ENCODE data around the gene FKBP7.

The FKBP7 gene

DNA sequence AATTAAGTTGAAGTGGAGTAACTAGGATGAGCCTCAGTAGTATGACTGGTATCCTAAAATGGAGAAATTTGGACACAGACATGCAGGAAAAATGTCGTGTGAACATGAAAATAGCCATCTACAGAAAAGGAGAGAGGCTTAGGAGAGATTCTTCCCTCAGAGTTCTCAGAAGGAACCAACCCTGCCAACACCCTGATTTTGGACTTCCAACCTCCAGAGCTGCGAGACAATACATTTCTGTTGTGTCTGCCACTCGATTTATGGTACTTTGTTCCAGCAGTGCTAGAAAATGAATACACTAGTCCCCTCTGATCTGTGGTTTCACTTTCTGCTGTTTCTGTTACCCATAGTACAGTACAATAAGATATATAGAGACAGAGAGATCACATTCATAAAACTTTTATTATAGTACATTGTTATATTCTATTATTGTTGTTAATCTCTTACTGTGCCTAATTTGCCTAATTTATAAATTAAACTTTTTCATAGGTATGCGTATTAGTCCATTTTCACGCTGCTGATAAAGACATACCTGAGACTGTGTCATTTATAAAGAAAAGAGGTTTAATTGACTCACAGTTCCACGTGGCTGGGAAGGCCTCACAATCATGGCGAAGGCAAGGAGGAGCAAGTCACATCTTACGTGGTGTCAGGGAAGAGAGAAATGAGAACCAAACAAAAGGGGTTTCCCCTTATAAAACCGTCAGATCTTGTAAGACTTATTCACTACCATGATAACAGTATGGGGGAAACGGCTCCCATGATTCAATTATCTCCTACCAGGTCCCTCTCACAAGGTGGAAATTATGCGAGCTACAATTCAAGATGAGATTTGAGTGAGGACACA is 43.1 kb upstream of the FKBP7 start:
- TF ChIP-seq ZFX (IDR thresholded peaks at IDR 0.05), result no peak
- no peak for TF ChIP-seq CTCF (conservative IDR thresholded peaks at IDR 0.05)
- H3K27ac ChIP-seq, result no peak overlapping the region

GRCh38 chr2:178517496-178517895 is 39.1 kb upstream of the FKBP7 start:
- H3K27ac ChIP-seq, result no peak overlapping the region
- no peak for TF ChIP-seq ZFX (IDR thresholded peaks at IDR 0.05)
- TF ChIP-seq CTCF (conservative IDR thresholded peaks at IDR 0.05), result no peak

- TF ChIP-seq ZFX (IDR thresholded peaks at IDR 0.05) (no peak), CTCF (conservative IDR thresholded peaks at IDR 0.05) (no peak)
- H3K27ac ChIP-seq, result no peak overlapping the region
Observed at GRCh38 chr2:178514664-178515063, 36.3 kb upstream of the FKBP7 start.

DNA sequence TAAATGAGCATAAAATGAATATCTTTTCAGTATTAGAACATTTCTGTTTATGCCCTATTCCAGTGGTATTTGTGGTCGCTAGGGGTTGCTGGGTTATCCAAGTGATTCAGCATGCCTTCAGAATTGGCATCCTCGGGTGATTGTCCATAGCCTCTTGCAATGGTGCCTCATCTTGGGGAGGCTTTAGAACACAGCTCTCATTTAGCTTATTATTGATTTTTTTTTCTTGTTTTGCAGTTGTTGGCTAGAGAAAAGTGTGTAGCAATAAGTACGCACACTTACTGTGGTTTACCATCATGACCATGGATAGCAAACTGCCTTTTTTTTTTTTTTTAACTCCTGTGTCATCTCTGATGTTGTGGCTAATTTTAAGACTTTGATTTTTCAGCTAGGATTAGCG is 35.5 kb upstream of the FKBP7 start:
- no peak for TF ChIP-seq ZFX (IDR thresholded peaks at IDR 0.05)
- no peak overlapping the region for H3K27ac ChIP-seq

- no peak overlapping the region for H3K27ac ChIP-seq
- TF ChIP-seq CTCF (conservative IDR thresholded peaks at IDR 0.05) (no peak), ZFX (IDR thresholded peaks at IDR 0.05) (no peak)
Observed at GRCh38 chr2:178512484-178512883, 34.1 kb upstream of the FKBP7 start.

DNA sequence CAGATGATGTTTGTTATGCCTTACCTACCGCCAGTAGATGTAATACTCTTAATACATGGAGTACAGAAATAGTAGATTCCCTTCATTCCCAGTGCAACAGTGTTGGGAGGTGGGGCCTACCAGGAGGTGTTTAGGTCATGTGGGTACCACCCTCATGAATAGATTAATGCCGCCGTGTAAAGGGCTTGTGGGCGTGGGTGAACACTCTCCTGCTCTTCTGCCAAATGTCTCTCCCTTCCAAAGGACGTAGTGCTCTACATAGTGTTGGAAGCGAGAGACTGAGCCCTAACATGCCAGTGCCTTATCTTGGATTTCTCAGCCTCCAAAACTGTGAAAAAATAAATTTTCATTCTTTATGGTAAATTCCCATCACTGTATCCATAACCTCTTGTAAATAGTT is 32.0 kb upstream of the FKBP7 start:
- TF ChIP-seq ZFX (IDR thresholded peaks at IDR 0.05) (no peak), CTCF (conservative IDR thresholded peaks at IDR 0.05) (no peak)
- no peak overlapping the region for H3K27ac ChIP-seq

DNA sequence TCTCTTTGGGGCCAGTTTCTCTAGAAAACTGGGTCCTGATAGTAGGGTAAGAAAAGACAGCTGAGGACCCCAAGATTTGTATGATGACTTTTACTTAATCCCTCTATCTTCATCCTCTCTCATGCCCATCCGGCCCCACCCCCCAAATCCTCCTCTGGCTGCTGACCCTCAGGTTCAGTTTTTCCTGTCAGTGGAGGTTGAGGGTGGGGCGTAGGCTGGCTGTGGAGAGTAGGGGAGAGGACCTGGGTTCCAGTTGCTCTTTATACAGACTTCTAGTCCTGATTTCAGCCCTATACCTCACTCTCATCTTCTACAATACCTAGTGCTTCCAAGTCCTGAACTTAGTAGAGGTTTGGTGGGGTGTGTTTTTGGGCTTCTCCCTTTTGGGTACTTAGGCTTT is 30.2 kb upstream of the FKBP7 start:
- TF ChIP-seq ZFX (IDR thresholded peaks at IDR 0.05) (no peak), CTCF (conservative IDR thresholded peaks at IDR 0.05) (no peak)

DNA sequence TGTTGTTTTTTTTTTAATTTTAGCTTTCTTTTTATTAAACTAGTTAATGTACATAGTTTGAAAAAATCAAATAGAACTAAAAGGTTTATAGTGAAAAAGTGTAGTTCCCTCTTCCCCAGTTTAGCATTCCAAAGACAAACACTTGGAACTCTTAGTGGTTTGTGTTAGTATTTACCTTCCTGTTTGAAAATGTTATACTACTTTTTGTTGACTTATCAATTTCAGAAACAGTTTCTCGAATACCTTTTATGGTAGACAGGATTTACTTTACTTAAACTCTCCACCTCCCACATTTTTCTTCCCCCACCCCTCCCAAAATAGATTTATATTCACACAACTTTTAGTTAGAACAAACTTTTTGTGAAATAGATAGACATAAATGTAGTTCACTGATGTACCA is 28.5 kb upstream of the FKBP7 start:
- TF ChIP-seq ZFX (IDR thresholded peaks at IDR 0.05), result no peak
- H3K27ac ChIP-seq, result no peak overlapping the region

More for the DNA sequence above, 30.2 kb upstream of the FKBP7 start:
- no peak overlapping the region for H3K27ac ChIP-seq
